HCEC 1CT (cell line): ENCODE measurements around the gene PATJ.
"Not testable (repeated sequence)": the region's sequence is repeated elsewhere in the genome, so short reads cannot be mapped to it uniquely, and the experiment has no call there.

Experiments used
- DNase-seq: peaks from one replicate; pipeline ENCODE4 v3.0.0-alpha.2; 2017

The PATJ gene

DNA sequence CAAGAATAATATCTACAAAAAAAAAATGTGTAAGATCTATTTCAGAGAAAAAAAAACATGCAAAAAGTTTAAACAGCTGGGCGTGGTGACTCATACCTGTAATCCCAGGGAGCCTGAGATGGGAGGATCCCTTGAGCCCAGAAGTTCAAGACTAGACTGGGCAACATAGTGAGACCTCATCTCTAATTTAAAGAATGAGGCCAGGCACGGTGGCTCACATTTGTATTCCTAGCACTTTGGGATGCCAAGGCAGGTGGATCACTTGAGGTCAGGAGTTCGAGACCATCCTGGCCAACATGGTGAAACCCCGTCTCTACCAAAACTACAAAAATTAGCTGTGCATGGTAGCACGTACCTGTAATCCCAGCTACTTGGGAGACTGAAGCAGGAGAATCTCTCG lies 443.0 kb downstream of the PATJ start:
- DNase-seq = not testable (repeated sequence)

DNA sequence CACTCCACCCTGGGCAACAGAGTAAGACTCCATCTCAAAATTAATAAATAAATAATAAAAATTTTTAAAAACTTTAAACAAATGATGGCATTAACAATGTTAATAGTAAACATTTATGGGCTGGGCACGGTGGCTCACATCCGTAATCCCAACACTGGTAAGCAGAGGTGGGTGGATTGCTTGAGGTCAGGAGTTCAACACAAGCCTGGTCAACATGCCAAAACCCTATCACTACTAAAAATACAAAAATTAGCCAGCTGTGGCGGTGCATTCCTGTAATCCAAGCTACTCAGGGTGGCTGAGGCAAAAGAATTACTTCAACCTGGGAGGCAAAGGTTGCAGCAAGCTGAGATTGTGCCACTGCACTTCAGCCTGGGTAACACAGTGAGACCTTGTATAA lies 443.4 kb downstream of the PATJ start:
- no peak for DNase-seq

DNA sequence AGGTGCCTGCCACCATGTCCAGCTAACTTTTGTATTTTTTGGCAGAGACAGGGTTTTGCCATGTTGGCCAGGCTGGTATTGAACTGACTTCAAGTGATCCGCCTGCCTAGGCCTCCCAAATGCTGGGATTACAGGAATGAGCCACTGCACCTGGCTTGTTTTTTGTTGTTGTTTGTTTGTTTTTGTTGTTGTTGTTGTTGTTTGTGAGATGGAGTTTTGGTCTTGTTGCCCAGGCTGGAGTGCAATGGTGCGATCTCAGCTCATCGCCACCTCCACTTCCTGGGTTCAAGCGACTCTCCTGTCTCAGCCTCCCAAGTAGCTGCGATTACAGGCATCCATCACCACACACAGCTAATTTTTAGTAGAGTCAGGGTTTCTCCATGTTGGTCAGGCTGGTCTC lies 445.3 kb downstream of the PATJ start:
- DNase-seq = no peak

DNA sequence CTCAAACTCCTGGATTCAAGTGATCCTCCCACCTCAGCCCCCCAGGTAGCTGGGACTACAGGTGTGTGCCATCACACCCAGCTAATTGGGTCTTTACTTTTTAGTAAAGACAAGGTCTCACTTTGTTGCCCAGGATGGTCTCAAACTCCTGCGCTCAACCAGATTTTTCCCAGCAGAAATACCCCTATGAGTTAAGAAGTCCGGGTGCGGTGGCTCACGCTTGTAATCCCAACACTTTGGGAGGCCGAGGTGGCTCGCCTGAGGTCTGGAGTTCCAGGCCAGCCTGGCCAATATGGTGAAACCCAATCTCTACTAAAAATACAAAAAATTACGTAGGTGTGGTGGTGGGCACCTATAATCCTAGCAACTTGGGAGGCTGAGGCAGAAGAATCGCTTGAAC lies 445.8 kb downstream of the PATJ start:
- no peak for DNase-seq

DNA sequence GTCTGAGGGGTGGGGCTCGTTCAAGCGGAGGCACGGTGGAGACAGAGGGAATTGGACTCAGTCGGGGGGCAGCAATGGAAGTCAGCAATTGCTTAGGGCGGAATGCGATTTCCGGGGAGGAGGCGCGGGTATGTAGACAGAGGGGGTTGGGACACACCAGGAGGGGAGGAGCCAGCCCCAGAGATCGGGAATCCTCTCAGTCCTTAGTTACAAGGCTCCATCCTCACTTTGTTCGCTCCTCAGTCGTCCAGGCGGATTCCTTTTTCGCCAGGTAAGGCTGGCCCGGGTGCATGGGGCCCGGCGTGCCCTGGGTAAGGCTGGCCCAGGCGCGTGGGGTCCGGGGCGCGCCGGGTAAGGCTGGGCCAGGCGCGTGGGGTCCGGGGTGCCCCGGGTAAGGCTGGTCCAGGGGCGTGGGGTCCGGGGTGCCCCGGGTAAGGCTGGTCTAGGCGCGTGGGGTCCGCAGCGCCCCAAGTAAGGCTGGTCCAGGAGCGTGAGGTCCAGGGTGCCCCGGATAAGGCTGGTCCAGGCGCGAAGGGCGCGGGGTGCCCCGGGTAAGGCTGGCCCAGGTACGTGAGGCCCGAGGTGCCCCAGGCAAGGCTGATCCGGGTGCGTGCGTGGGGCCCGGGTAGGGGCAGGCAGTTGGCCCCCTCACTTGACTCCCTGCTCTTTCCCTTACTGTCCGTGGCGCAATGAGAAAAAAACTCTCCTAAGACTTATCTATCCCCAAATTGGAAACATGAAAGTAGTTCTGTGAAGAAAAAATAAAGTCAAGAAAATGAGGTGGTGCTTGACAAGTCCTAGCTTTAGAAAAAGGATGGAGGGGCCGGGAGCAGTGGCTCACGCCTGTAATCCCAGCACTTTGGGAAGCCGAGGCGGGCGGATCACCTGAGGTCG lies 452.6 kb downstream of the PATJ start, which contains the start of gene L1TD1:
L1TD1 (plus strand) TSS at position 199 of the 894 bp plus-strand sequence. CDS start 11,780 bp downstream, outside the sequence.
- no peak for DNase-seq

DNA sequence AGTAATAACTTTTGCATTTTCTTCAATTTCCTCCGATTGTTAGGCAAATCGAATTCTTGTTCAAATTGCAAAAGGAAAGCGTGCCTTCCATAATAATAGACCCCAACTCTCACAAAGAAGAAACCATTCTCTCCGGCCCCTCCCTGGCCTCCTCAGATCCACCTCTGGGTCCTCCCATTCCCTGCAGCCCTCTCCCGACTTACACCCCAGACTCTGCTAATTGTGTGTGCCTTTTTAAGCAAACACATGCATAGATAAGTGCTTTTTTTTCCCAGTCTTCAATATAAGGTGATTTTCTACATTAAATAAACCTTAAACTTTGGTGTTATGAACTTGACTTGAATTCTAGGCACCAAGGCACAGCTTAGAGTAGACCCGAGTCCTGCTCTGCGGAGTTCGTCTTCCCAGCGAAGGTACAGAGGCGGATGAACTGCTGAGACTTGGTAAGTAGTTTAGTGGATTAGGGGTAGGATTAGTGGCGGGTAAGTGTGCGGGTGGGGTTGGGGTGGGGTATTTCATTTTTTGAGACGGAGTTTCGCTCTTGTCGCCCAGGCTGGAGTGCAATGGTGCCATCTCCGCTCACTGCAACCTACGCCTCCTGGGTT lies 453.9 kb downstream of the PATJ start:
- no peak for DNase-seq

DNA sequence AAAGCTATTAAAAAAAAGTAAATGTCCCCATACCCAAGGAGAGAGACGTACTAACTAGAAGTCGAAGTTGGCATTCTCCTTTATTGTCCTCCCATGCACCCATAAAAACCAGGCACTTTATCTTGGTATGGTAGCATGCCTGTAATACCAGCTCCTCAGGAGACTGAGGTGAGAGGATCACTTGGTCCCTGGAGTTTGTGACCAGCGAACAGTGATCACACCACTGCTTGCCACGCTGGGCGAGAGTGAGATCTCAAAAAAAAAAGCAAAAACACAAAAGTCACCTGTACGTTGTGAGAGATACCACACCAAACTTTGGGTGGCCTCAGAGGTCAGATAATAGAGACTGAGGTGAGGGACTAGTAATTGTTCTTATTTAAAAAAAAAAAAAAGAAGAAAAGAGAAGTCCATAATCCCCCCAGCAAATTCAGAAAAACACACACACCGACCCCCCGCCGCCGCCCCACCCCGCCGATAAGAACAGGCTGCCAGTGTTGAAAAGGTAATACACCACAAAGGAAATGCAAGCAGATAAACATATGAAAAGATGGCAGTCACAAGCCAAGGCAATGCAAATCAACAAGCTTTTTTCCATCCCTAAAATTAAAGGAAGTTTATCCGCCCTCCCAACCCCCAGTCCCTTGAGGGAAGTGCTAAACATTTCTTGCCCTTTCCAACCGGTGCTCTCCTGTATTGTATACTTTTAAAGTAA lies 455.9 kb downstream of the PATJ start:
- no peak for DNase-seq

DNA sequence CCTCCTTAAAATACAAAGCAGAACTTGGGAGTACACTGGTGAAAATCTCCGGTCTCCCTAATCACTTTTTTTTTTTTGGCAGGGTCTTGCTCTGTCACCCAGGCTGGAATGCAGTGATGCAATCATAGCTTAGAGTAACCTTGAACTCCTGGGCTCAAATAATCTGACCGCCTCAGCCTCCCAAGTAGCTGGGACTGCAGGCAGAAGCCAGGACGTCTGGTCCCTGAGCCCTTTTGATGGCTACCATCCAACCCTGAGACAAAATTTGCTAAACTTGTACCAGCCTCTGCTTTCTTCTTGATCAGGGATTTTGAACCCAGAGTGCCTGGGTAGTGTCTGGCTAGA lies 456.5 kb downstream of the PATJ start:
- no peak for DNase-seq

DNA sequence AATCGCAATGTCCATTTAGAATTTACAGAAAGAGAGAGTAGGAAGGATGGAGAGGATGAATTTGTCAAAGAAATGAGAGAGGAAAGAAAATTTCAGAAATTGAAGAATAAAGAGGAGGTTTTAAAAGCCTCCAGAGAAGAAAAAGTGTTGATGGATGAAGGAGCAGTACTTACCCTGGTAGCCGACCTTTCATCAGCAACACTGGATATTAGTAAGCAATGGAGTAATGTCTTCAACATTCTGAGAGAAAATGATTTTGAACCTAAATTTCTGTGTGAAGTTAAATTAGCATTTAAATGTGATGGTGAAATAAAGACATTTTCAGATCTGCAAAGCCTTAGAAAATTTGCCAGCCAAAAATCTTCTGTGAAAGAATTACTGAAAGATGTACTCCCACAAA lies 464.9 kb downstream of the PATJ start:
- DNase-seq = no peak

DNA sequence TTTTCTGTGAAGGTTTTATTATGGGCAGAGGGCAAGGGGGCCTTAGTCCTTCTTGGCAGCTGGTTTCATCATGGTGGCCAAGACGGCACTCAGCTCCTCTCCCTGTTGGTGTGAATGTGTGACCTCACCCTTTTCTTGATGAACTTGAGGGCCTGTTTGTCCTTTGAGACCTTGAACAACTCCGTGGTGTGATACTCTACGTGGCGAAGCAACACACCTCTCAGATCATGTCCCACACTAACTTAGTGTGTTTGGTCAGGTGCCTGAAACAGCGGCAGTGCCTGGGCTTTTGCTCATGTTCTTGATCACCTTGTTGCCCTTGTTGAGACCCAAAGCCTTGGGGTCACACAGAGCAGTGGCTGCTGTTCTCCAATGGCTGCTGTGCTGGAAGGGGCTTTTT lies 465.8 kb downstream of the PATJ start:
- no peak for DNase-seq

DNA sequence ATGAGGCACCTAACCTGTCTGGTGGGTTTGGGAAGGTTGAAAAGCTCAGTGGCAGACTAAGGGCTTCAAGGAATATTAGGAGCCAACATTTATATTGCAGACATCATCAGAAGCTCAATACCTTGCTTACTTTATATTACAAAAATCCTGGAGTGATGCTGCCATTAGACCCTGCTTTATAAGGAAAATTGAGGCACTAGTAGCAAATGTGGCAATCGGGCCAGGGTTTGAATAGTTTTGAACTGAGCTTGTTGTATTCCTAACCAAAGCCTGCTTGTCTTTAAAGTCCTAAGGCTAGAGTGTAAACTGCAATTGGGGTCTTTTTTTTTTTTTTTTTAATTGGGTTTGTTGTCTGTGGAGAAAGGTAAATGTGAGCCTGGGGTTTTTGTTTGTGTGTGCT lies 466.7 kb downstream of the PATJ start:
- DNase-seq = no peak

DNA sequence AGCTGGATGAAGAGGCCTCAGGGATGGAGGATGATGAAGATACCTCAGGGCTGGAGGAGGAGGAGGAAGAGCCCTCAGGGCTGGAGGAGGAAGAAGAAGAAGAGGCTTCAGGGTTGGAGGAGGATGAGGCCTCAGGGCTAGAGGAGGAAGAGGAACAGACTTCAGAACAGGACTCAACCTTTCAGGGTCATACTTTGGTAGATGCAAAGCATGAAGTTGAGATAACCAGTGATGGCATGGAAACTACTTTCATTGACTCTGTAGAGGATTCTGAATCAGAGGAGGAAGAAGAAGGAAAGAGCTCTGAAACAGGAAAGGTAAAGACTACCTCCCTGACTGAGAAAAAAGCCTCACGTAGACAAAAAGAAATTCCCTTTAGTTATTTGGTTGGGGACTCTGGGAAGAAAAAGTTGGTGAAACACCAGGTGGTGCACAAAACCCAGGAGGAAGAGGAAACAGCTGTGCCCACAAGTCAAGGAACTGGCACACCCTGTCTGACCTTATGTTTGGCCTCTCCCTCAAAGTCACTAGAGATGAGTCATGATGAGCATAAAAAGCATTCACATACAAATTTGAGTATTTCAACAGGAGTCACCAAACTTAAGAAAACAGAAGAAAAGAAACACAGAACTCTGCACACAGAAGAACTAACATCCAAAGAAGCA lies 467.8 kb downstream of the PATJ start:
- DNase-seq = no peak

DNA sequence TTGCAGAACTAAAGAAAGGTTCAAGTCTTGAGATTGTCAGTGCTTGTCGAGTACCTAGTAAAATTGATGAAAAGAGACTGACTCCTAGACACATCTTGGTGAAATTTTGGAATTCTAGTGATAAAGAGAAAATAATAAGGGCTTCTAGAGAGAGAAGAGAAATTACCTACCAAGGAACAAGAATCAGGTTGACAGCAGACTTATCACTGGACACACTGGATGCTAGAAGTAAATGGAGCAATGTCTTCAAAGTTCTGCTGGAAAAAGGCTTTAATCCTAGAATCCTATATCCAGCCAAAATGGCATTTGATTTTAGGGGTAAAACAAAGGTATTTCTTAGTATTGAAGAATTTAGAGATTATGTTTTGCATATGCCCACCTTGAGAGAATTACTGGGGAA lies 468.7 kb downstream of the PATJ start:
- DNase-seq = no peak

DNA sequence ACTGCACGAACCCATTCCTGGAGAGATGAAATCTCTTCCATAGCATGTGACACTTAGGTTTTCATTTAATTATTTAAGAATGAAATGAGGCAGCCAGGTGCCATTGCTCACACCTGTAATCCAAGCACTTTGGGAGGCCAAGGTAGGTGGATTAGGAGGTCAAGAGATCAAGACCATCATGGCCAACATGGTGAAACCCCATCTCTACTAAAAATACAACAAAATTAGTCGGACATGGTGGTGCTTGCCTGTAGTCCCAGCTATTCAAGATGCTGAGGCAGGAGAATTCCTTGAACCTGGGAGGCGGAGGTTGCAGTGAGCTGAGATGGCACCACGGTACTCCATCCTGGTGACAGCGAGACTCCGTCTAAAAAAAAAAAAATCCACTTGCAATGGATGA lies 470.1 kb downstream of the PATJ start:
- no peak for DNase-seq

DNA sequence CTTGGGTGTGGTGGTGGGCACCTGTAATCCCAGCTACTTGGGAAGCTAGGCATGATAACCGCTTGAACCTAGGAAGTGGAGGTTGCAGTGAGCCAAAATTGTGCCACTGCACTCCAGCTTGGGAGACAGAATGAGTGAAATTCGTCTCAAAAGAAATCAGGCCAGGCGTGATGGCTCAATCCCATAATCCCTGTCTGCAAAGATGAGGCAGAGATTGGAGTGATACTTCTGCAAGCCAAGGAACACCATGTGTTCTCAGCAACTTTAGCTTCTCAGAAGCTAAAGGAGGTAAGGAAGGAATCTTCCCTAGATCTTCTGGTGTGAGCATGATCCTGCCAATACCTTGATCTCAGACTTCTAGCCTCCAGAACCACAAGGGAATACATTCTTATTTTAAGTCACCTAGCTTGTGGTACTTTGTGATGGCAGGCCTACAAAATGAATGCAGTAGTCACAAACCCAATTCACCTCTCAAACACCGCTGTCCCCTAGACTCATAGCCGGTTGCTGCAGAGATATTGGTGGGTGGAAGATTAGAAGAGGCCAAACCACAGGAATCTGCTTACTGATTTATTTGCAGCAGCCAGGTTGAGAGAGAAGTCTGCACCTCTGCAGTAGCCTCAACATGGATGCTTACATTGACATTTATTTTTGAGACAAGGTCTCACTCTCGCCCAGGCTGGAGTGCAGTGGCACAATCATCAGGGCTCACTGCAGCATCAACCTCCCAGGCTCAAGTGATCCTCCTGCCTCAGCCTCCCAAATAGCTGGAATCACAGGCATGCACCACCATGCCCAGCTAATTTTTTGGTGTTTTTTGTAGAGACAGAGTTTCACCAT lies 471.0 kb downstream of the PATJ start:
- DNase-seq = no peak

DNA sequence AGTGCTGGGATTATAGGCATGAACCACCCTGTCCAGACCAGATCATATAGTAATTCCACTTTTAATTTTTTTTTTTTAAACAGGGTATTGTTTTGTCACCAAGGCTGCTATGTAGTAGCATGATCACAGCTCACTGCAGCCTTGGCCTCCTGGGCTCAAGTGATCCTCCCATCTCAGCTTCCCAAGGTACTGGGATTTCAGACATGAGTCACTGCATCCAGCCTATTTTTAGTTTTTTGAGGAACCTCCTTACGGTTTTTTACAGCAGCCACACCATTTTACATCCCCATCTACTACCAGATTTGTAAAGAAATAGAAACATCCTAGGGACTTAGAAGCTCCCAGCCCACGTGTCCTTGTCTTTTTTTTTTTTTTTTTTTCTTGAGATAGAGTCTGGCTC lies 476.3 kb downstream of the PATJ start:
- DNase-seq = no peak

DNA sequence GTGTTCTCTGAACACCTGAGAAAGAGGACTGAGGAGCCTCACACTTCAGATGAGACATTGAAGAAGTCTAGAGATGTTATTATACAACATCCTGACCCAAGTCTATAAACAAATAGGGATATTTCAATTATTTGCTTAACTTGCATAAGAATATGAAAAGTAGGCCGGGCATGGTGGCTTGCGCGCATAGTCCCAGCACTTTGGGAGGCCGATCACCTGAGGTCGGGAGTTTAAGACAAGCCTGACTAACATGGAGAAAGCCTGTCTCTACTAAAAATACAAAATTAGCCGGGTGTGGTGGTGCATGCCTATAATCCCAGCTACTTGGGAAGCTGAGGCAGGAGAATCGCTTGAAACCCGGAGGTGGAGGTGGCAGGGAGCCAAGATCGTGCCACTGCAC lies 478.2 kb downstream of the PATJ start:
- DNase-seq = not testable (repeated sequence)

DNA sequence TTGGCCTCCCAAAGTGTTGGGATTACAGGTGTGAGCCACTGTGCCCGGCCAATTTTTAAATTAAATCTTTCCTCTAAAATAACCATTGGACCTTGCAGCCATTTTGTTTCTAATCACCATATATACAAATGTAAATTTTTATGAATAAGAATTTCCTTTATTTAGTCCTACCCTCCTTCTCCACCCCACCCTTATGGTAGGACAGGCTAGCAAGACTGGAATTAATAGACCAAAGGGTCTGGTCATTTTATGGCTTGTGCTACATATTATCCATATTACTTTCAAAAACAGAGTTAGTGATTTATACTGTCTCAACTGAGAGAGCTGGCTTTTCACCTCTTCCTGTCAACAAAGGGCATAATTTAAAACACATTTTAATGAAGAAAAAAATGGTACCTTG lies 478.9 kb downstream of the PATJ start:
- DNase-seq = no peak

DNA sequence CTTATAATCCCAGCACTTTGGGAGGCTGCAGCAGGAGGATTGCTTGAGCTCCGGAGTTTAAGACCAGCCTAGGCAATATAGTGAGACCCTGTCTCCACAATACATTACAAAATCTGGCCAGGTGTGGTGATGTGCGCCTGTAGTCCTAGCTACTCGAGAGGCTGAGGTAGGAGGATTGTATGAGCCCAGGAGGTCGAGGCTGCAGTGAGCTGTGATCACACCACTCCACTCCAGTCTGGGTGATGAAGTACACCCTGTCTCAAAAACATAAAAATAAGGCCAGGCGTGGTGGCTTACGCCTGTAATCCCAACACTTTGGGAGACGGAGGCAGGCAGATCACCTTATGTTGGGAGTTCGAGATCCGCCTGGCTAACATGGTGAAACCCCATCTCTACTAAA lies 480.0 kb downstream of the PATJ start:
- DNase-seq = no peak

DNA sequence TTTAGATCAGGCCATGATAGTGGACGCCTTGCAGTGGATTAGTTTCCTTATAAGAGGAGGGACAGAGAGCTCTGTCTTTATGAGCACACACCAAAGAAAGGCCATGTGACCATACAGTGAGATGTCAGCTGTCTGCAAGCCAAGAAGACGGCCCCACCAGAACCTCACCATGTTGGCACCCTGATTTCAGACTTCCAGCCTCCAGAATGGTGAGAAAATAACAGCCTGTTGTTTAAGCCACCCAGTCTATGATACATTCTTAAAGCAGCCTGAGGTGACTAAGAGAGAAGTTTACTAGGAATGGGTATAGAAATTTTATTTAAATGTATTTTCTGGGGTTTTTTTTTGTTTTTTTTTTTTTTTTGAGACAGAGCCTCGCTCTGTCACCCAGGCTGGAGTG lies 481.9 kb downstream of the PATJ start:
- DNase-seq = no peak

DNA sequence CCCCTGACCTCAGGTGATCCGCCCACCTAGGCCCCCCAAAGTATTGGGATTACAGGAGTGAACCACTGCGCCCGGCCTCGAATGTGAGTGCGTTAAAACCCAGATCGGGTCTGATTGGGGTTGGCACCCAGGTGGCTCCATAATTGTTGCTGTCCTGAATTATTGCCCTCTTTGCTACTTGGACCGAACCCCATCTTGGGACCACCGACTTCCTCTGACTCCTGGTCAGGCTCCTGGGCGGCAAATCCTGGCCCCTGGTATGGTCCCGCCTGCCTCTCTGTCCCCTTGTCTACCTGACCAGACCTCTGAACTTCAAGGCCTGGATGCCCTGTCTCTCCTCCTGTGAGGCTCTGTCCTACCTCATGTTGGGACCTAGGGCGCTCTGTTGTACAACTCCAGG lies 485.2 kb downstream of the PATJ start:
- no peak for DNase-seq
